Skin epidermis (tissue), 12 donors: ENCODE data around the gene TTC13.
"Not testable (repeated sequence)": the region's sequence is repeated elsewhere in the genome, so short reads cannot be mapped to it uniquely, and the experiment has no call there.

Experiments
- H3K27ac ChIP-seq, 21 experiments: fragments of 200-600 bp; sonication (generic) in 11 of 21; one replicate each; pipeline ENCODE4 v1.5.0; 2020; ENCODE audit warnings: mild to moderate bottlenecking in 3 of 21, inconsistent platforms in 2 of 21, moderate library complexity in 2 of 21
- H3K4me3 ChIP-seq, 7 experiments: fragments of 200-600 bp; sonication (generic) in 2 of 7; one replicate each; pipeline ENCODE4 v1.5.0; 2020; ENCODE audit warnings: inconsistent platforms in 2 of 7, mild to moderate bottlenecking in 2 of 7, moderate library complexity in 1 of 7

Gene TTC13

DNA sequence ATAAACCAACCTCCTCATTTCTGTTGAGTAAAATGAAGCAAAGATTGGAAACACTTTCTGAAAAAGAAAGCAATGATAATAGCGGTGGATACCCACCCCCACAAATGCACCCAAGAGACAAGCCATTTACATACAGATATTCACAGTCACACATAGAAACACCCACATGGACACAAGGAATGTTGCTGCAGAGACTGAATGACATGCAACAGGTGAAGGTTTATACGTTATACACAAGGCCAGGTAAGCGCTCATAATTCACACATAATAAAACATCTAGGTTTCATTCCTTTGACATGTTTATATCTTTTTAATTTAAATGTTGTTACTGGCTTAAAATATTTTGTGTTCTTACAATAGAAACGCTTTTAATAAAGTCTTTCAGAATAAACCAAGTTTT is 21.5 kb upstream of the TTC13 start:
- Histone ChIP-seq H3K4me3 (no peak overlapping the region), H3K27ac (no peak overlapping the region)

DNA sequence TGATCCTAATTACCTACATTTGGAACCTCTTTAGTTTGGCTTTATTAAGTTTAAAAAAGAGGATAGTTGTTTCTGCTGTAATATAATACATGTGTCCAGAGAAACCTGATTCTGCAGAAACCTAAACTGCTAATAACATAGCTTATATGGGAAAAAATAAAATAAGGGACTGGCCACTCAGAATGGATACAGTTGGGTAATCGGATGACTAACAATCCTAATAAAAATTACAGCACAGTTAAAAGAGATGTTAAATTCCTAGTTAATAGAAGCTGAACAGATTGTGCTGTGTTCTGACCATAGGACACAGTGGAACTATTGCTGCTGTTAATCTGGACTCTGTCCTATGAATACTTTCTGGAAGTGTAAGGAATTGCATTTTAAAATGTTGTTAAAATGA is 16.2 kb upstream of the TTC13 start:
- no peak overlapping the region for H3K27ac ChIP-seq

DNA sequence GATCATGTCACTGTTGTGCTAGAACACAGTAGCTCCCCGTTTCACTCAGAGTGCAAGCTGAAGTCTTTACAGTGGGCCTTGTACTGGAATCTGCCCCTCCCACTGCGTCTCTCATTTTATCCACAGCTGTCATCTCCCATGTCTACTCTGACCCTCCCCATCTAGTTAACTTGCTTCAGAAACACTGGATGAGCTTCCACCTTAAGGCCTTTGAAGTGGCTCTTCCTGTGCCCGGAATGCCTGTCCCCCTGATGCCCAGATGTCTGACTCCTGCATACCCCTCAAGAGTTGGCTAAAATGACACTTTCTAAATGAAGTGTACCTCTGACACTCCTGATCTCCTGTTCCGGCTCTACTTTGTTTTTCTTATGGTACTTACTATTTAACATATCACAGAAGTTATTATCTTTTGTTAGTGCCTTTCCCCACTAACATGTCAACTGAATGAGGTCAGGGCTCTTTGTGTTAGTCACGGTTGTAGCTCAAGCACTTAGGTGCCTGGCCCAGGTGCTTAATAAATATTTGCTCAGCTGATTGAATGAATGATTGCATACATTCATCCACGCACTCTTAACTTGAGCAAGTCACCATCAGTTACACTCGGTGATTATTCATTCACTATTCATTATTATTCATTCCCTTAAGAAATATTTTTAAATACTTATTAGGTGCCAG is 13.6 kb upstream of the TTC13 start:
- H3K27ac ChIP-seq, result no peak overlapping the region

More for the DNA sequence above, 16.2 kb upstream of the TTC13 start:
- H3K4me3 ChIP-seq, result no peak overlapping the region

DNA sequence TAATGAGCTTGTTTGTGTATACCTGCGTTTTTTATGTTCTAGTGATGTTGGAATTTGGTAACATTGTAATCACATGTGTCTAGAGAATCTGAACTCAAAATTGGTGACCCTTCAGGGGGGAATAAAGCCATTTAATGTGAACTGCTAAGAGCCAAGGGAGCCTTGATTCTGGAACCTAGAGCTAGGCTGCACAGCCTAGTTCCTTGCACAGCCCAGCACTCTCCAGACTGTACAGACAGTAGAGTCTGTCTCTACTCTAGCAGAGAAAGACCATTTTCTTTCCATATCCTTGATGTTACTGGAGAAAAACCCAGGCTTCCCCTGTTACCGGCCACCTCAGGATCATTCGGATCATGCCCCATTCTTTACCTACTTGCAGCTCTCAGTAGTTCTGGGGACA is 8.8 kb upstream of the TTC13 start:
- peak overlapping the region in 2 of 21 experiments; percentile 44 to 70 for H3K27ac ChIP-seq
- no peak overlapping the region for H3K4me3 ChIP-seq

More for the DNA sequence above, 13.6 kb upstream of the TTC13 start:
- H3K4me3 ChIP-seq, result no peak overlapping the region

DNA sequence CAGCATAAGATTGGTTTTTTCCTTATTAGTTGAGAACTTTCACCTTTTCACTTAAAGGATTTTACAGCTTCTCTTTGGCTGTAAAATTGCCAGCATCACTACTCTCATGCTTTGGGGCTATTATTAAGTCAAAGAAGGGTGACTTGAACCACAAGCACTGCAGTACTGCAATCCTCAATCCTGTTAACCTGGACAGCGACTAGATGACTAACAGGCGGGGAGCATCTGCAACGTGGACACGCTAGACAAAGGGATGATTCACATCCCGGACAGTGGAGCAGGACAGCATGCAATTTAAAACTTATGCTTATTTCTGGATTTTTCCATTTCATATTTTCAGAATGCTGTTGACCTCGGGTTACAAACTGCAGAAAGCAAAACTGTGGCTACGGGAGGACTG is 8.3 kb upstream of the TTC13 start:
- no peak overlapping the region for H3K4me3 ChIP-seq
- H3K27ac ChIP-seq, result peak overlapping the region in 1 of 21 experiments; percentile 23

DNA sequence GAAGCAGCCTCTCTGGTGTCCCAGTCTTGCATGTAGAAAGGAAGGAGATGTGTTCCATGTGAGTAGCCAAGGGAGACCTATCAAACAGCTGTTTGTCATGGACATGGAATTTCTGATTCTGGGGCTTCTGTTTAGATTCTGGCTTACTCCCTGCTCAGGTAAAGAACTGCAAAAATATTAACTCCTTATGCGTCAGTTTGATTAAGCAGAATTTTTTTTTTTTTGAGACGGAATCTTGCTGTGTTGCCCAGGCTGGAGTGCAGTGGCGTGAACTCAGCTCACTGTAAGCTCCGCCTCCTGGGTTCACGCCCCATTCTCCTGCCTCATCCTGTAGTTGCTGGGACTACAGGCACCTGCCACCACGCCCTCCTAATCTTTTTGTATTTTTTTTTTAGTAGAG is 7.0 kb upstream of the TTC13 start:
- Histone ChIP-seq H3K4me3 (no peak overlapping the region), H3K27ac (no peak overlapping the region)

DNA sequence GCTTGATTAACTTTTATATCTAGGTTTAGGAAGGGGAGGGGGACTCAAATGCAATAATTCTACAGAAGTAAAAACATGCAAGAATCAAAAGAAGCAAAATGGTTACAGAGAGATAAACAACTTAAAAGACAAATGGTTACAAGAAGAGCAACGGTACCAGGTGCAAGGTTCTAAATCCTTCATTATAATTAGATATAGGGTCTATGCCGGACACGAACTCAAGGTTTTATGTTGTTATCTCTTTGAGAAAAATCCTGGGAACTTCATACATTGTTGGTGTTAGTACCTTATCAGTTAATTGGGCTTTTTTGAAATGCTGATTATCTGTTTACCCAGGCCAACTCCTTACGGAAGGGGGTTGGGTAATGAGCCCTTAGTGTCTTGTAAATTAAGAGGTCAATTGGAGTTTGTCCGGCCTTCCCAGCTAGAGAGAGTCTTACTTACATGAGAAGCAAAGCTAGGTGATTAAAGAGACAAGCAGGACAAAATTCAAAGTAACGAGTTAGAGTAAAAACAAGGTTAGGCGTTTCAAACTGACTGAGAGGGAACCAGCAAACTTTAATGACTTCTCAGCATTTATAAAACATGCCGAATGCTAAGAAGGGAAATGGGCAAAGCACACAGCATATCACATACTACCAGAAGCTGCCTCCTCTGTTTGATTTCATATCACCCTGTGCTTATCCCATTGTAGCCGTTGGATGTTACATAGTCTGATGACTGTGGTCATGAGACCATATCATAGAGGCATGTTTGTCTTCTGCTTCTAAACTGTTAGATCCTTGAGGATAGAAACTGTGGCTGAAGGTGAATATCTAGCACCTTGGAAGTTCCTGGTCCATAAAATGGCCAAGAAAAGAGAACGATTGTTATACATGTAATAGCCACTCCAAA is 6.2 kb upstream of the TTC13 start:
- not testable (repeated sequence) for H3K27ac ChIP-seq, H3K4me3 ChIP-seq

DNA sequence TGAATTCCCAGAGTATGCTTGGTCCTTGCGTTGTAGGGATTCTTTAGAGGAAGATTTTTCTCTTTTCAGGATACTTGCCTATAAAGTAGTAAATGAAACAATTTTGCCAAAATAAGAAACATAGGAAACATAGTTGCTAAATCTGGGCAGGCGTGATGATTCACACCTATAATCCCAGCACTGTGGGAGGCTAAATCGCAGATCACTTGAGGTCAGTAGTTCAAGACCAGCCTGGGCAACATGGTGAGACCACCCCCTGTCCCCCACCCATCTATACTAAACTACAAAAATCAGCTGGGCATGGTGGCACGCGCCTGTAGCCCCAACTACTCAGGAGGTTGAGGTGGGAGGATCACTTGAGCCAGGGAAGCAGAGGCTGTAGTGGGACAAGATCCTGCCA is 5.2 kb upstream of the TTC13 start:
- no peak overlapping the region for H3K4me3 ChIP-seq
- H3K27ac ChIP-seq, result no peak overlapping the region

DNA sequence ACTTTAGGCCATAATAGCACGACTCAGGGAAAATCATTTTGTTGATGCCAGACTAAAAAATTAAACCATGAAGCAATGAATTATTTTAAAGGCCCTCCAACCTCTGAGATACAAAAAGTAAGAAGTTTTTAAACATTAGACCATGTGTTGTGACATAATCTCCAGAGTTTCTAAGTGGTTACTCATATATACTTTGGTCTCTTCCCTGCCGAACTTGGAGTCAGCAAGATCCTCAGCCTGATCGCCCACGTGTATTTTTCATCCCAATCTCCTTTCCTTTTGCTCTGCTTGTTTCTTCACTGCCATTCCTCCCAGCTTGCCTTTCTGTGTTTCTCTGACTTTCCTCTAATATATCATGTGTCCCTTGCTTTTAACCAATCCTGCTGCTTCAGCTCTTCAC is 4.0 kb upstream of the TTC13 start:
- Histone ChIP-seq H3K27ac (no peak overlapping the region), H3K4me3 (no peak overlapping the region)

DNA sequence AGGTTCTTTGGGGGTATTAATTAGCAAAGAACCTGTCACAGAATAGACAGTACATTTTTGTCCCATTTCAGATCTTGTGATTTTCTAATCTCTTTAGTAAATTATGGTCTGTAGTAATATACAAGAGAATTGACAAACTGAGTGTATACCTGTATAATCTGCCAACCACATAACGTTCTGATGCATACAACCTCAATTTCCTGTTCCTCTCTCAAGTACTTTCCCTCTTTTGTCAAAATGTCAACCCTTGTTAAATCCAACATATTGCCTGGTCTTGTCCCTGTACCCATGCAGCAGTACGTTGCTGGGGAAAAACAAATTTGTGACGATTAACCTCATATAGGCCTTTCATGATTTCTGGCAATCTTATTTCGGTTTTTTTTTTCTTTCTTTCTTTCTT is 1.3 kb upstream of the TTC13 start:
- Histone ChIP-seq H3K27ac (peak overlapping the region in 2 of 21 experiments; percentile 58 to 91), H3K4me3 (peak overlapping the region in 5 of 7 experiments; percentile 61 to 94 (median 89))

DNA sequence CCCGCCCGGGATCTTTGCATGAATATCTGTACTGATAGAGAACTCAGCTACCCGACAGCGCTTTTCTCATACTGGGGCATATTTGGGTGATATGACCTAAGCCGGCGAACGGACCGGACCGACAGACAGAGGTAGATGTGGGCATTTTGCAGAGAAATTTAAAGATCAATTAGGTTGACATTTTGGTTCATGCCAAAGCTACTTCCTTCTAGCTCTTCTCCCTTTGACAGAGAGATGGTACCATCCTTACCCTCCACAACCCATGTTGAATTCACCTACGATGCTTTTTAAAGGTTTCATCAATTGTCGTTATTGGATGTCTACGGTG is 692 bp upstream of the TTC13 start:
- peak overlapping the region in 20 of 21 experiments; percentile 22 to 91 (median 76) for H3K27ac ChIP-seq
- peak overlapping the region; percentile 61 to 98 (median 89) for H3K4me3 ChIP-seq

DNA sequence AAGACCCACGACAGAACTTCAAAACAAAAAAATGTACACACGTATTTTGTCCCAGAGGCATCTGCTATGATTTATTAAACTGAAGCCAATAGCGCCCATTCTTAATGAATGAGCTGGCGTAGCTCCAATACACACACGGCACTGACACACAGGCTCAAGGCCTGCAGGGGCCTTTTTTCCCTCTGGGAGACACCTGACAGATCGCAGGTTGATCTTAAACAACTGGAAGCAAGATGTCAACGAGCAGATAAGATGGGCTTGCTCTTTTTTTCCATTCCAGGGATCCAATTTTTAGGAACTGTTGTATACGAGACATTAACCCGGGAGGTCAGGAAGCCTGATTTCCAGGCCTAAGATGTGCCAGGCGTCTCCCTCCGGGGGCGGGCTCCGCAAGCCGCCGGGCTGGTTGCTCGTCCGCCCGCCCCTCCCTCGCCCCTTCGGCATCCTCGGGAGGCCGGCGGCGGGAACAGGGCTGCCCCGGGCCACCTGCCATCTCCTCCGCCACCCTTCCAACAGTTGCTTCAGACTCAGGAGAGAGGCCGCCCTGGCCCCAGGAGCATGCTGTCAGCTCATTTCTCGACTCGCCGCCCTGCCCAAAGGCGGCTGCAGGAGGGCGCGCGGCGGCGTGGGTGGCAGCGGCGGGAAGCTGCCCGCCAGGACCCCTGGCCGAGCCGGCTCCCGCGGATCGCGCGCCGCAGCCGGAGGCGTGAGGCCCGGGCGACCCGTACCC is 735 bp downstream of the TTC13 start:
- Histone ChIP-seq H3K4me3 (peak overlapping the region; percentile 61 to 98 (median 89)), H3K27ac (peak overlapping the region; percentile 45 to 91 (median 78))

DNA sequence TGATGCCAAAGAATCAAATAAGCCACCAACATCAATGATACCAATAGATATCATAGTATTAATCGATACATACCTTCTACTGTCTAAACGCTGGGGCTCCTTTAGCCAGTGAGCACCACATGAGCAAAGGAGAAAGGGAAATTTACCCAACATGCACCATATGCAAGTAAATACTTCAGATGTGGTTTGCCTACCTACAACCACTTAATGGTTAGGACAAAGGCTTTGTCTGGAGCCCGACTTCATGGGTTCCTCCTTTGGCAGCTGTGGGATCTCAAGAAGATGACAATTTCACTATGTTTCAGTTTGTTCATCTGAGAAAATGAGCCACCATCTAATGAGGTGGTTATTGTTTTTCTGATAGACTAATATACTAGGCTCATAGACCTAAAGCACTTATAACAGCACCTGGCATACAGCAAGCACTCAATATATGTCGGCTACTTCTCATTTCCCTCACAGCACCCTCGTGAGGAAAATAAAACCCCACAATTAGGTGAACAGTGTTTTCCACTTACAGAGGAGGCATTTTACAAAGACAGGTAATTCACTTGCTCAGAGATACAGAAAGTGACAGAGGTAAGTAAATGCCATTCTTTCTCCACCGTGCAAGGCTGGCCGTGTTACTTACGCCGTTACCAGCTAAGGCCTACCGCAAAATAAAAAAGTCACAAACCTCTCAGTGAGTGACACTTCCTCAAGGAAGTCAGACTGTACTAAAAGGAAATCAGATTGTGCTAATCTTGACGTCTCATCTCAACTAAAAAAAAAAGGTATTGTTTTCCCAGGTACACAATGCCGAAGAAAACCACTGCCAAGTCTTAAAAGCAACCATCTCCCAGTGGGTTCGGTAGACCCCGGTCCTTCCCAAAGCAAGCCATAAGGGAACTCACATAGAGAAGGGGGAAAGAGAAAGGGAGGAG is 1.6 kb downstream of the TTC13 start:
- peak overlapping the region; percentile 61 to 98 (median 89) for H3K4me3 ChIP-seq
- H3K27ac ChIP-seq, result peak overlapping the region in 19 of 21 experiments; percentile 35 to 91 (median 78)

DNA sequence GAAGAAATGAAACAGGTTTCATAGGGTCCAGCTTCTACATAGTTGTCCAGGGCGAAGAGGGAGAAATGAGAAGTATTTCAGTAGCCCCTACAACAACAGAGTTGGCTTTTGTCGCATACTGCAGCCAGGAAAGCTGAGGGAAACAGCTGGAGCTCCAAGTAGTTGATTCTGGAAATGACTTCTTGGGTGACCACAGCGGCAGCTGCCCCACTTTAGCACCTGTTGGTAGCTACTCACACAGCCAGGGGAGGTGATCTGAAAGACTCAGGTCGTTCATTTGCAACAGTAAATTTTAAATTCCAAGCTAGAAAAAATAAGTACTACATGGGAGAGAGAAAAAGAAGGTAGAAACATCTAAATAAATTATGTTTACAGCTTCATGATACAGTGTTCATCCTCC is 2.3 kb downstream of the TTC13 start:
- Histone ChIP-seq H3K4me3 (no peak overlapping the region), H3K27ac (peak overlapping the region in 5 of 21 experiments; percentile 15 to 91 (median 76))

DNA sequence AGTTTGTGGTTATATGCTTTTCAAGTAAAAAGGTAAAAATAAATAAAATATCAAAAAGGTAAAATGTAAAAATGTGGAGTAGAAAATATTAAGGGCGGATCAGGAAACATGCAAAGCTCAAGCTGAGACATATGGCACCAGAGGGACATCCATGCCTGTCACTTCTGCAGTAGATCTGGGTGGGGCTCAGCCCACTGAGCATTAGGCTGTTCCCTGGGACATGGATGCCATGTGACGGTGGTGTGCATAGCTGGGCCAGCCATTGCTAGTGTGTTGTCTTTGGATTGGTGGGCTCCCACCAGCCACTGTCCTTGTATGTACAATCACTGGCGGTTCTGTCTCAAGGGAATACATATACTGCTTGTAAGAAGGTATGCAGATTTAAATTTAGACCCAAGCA is 3.0 kb downstream of the TTC13 start:
- Histone ChIP-seq H3K27ac (peak overlapping the region in 1 of 21 experiments; percentile 27), H3K4me3 (no peak overlapping the region)

DNA sequence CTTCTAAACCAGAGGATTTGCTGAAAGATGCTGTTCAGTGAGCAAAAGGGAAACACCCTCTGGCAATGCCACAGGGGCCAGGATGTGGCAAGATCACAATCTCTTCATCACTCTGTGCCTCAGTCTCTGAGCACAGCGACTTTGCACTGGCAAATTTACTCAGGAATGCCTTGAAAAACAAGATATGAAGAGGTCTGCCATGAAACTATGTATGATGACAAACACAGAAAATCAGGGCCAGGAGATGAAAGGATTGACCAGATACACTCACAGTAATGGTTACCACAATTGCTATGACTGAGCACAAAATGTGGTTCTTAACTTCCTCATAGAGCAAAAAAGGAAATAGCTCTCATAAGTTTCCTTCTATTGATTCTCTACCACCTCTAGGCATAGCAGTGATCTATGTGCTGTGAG is 5.8 kb downstream of the TTC13 start:
- H3K4me3 ChIP-seq, result no peak overlapping the region
- H3K27ac ChIP-seq, result peak overlapping the region in 7 of 21 experiments; percentile 30 to 82 (median 46)

DNA sequence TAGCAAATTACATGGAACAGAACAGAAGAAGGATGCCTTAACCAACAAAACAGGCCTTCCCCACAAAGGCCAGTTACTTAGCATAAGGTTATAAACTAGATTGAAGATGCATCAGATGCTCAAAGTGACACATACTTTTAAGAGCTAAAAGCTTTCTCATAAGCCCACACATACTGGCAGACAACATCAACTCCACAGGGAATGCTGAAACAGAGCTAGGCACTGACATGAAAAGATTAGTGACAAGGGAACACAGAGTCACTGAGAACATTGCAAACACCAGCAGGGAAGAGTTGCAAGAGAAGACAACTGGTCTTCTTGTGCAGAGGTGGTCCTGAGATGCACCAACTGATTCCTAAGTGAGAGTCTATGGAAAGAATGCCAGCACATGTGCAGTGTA is 6.9 kb downstream of the TTC13 start:
- Histone ChIP-seq H3K4me3 (no peak overlapping the region), H3K27ac (peak overlapping the region in 2 of 21 experiments; percentile 42 to 82)

DNA sequence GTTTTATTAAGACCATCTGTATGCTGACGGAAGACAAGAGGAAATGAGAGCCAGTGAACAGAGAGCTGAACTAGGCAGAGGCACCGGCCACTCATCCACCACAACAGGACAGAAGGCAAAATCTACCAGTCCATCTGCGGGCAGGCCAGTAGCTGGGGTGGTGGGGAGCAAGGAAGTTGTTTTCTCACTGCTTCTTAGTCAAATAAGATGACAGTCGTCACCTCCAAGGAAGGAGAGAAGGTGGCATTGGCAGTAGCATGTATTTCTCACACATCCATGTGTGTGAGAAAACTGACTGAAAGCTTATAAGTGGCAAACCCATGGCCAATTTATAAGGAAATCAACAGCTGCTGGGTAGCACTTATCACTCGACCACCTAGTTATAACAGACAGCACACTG is 8.2 kb downstream of the TTC13 start:
- no peak overlapping the region for H3K27ac ChIP-seq
- H3K4me3 ChIP-seq, result no peak overlapping the region

DNA sequence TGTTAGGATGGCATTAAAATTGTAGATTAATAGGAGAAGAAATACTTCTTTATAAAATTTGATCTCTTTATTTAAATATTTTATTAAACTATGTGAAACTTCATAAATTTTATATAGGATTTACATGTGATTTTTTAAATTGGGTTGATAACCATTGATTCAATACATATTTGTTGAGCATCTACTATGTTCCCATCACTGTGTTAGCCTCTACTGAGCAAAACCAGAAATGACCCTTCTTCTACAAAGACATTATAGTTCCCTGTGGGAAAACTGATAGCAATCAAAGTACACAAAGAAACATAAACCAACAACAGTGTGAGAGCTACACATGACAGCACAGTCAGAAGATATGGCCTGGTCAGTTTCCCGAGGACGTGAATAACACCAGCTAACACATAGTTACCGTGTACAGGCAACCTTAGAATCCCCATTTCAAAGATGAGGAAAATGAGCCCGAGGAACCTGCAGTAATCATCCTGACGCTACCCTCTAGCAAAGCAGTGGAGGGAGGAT is 12.2 kb downstream of the TTC13 start:
- Histone ChIP-seq H3K27ac (no peak overlapping the region), H3K4me3 (no peak overlapping the region)
